ENCODE results near the gene MDM4.

DNA sequence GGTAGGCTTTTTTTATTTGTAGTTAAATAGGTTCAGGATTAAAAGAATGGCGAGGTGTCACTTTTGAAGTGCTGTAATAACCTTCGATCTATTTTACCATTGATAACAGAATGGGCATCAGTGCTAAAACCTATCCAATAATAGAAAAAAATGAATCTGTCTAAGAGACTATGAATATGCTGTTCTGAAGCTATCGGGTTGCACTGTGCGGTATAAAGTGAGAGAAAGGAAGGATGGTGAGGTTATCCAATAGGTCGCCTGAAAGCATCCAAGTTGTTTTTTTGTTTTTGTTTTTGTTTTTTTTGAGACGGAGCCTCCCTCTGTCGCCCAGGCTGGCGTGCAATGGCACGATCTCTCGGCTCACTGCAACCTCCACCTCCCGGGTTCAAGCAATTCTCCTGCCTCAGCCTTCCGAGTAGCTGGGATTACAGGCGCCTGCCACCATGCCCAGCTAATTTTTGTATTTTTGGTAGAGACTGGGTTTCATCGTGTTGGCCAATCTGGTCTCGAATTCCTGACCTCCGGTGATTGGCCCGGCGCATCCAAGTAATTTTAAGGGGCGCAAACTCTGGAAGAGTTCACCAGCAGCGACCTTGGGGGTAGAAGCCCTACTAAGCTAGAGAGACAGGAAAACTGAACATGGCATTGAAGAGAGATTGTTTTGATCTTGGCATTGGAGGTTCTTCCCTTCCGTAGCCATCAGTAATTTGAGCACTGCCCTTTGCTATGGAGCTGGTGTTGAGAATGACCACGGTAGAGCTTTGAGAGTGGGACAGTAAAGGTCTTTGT is 8.7 kb upstream of the MDM4 start:
- TF ChIP-seq, protein P1, sequence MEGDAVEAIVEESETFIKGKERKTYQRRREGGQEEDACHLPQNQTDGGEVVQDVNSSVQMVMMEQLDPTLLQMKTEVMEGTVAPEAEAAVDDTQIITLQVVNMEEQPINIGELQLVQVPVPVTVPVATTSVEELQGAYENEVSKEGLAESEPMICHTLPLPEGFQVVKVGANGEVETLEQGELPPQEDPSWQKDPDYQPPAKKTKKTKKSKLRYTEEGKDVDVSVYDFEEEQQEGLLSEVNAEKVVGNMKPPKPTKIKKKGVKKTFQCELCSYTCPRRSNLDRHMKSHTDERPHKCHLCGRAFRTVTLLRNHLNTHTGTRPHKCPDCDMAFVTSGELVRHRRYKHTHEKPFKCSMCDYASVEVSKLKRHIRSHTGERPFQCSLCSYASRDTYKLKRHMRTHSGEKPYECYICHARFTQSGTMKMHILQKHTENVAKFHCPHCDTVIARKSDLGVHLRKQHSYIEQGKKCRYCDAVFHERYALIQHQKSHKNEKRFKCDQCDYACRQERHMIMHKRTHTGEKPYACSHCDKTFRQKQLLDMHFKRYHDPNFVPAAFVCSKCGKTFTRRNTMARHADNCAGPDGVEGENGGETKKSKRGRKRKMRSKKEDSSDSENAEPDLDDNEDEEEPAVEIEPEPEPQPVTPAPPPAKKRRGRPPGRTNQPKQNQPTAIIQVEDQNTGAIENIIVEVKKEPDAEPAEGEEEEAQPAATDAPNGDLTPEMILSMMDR (IDR thresholded peaks at IDR 0.05; ENCODE audit: extremely low read depth in 1 of 2, insufficient read depth in 1 of 2, low read depth in 1 of 2, low read length in 2 of 2), result no peak
- TF ChIP-seq POLR2AphosphoS5 (IDR thresholded peaks at IDR 0.05; ENCODE audit: insufficient read depth, low read depth, low read length) (no peak), GATA2 (IDR thresholded peaks at IDR 0.05; ENCODE audit: insufficient read depth, insufficient read length, low read depth, low read length) (no peak), EZH2 (IDR thresholded peaks at IDR 0.05; ENCODE audit: borderline replicate concordance, low read depth, low read length, severe bottlenecking) (no peak), JUN (IDR thresholded peaks at IDR 0.05; ENCODE audit: borderline replicate concordance, insufficient read depth, insufficient read length, low read depth) (no peak), POLR2A (IDR thresholded peaks at IDR 0.05; ENCODE audit: low read depth, low read length) (no peak)

All from endothelial cell of umbilical vein (primary cell).